Spleen (tissue), 11 donors: ENCODE measurements around the gene RAI14. TPM values are rescaled to one million over a fixed set of nuclear protein-coding genes. Genes with fewer than 3 reads are reported as not detected.

Source experiments
- DNase-seq: peaks from one replicate; pipeline ENCODE4 v3.0.0-alpha.2; 2020
- H3K27ac ChIP-seq, 8 donors: fragments of 200-600 bp; sonication (generic) in 7 of 8; 1 replicate in 4 of 8; 2 replicates in 4 of 8; pipeline versions ENCODE4 v1.5.0 to v1.8.0; 2016 to 2021; ENCODE audit warnings: inconsistent platforms in 4 of 8, mild to moderate bottlenecking in 4 of 8, moderate library complexity in 1 of 8
- H3K27me3 ChIP-seq, 7 donors: fragments of 200-600 bp; sonication (generic) in 6 of 7; replicated peaks in 1 of 7; 1 replicate in 4 of 7; 2 replicates in 3 of 7; pipeline versions ENCODE4 v1.5.0 to v1.8.0; 2016 to 2021; ENCODE audit warnings: inconsistent platforms in 3 of 7, mild to moderate bottlenecking in 1 of 7
- H3K36me3 ChIP-seq, 6 donors: fragments of 200-600 bp; sonication (generic) in 5 of 6; 1 replicate in 4 of 6; 2 replicates in 2 of 6; pipeline versions ENCODE4 v1.5.0 to v1.8.0; 2016 to 2021; ENCODE audit warnings: inconsistent platforms in 2 of 6
- H3K4me1 ChIP-seq, 6 donors: fragments of 200-600 bp; sonication (generic) in 5 of 6; 1 replicate in 3 of 6; 2 replicates in 3 of 6; pipeline versions ENCODE4 v1.5.0 to v1.8.0; 2016 to 2021; ENCODE audit warnings: inconsistent platforms in 3 of 6
- H3K4me3 ChIP-seq, 8 donors: fragments of 200-600 bp; sonication (generic) in 7 of 8; 1 replicate in 4 of 8; 2 replicates in 4 of 8; pipeline versions ENCODE4 v1.5.0 to v1.8.0; 2016 to 2021; ENCODE audit warnings: inconsistent platforms in 4 of 8, mild to moderate bottlenecking in 4 of 8, moderate library complexity in 2 of 8
- H3K9me3 ChIP-seq, 8 donors: fragments of 200-600 bp; sonication (generic) in 7 of 8; 1 replicate in 4 of 8; 2 replicates in 4 of 8; pipeline versions ENCODE4 v1.5.0 to v1.8.0; 2016 to 2021; ENCODE audit warnings: inconsistent platforms in 4 of 8
- CTCF ChIP-seq, 11 experiments: fragments of 200-600 bp in 7 of 11; fragments of 450-650 bp in 4 of 11; sonication (generic) in 4 of 11; IDR thresholded peaks in 8 of 11; conservative IDR thresholded peaks in 3 of 11; 1 replicate in 7 of 11; 2 replicates in 4 of 11; pipeline versions ENCODE4 v1.4.0 to v1.8.0; 2016 to 2021; ENCODE audit warnings: antibody characterized with exemption in 11 of 11, inconsistent platforms in 4 of 11, mild to moderate bottlenecking in 1 of 11
- POLR2A ChIP-seq, 3 donors: fragments of 450-650 bp; IDR thresholded peaks; one replicate each; pipeline ENCODE4 v1.5.1; 2017; ENCODE audit warnings: antibody characterized with exemption in 3 of 3, mild to moderate bottlenecking in 1 of 3
- POLR2AphosphoS5 ChIP-seq, 3 donors: sonication (generic); formaldehyde crosslinking; IDR thresholded peaks; one replicate each; pipeline ENCODE4 v1.5.1; 2017; ENCODE audit warnings: antibody characterized with exemption in 3 of 3
- WGBS, 5 donors: extraction: QIAGEN DNeasy Blood & Tissue Kit in 3 of 5; methylation state at CpG; one replicate each; pipeline versions ENCODE4 v1.1.5 to v1.1.7; 2013 to 2018; 5-methylcytosine and 5-hydroxymethylcytosine counted together
- intact Hi-C: fragments of 100-400 bp; cut with DNase I; formaldehyde crosslinking; loops from one replicate; pipeline ENCODE4 v1.15.0; 2023; ENCODE audit warnings: low total_unique reads
- polyA plus RNA-seq, 3 donors: library from polyadenylated mRNA; stranded (reverse); fragments of 200-250 nt; gene quantifications; one replicate each; pipeline ENCODE4 v1.2.1, GENCODE V29; 2013
- total RNA-seq, 7 donors: library from RNA; depleted of rRNA in 3 of 7; stranded (reverse); fragments of >200 nt in 3 of 7; fragmentation: NEBNext Ultra II Directional in 4 of 7; extraction: Animal tissue kit (Norgen Biotek cat#: 25700) in 4 of 7; gene quantifications; one replicate each; pipeline versions ENCODE4 v1.1.0 to v1.2.1, GENCODE V29; 2016 to 2021
- donor health status: healthy with polysubstance abuse.
- donor health status: DM: no; HTN: no; CAD: no; lungs with moderate emphysema.
- donor health status: DM: no; HTN: no; CAD: no.
- donor health status: Bipolar disorder and iron deficiency.
- donor health status: healthy.
- donor health status: DM: no; HTN: no; CAD: no.
- donor health status: DM: yes; HTN: yes; CAD: no.

Gene RAI14
- total and polyA plus RNA-seq, 10 donors, result 14.2 to 217 (median 116) TPM

DNA sequence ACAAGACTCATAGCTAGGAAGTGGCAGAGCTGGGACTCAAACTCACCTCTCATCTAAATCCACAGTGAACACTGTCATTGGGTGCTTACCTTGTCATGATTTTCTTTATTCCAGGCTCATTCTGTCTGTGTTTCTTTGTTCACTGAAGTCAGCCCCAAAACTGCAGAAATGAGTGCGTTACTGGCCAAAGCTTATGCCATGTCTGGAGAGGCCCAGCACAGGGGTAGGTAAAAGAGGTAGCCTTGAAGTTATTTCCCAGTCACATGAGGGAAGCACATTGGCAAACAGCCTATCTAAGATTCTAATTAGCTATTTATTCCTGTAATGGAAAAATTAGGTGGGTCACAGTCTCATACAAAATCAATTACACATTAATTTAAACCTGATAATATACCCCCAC lies 212.7 kb downstream of the RAI14 start:
- H3K36me3 ChIP-seq, result no peaks in the 10 kb centered on the region
- intact Hi-C loops, result no loop called here
- no peak for DNase-seq
- TF ChIP-seq CTCF (IDR thresholded peaks at IDR 0.05 in 8 of 11, conservative IDR thresholded peaks at IDR 0.05 in 3 of 11) (no peak), POLR2AphosphoS5 (IDR thresholded peaks at IDR 0.05) (no peak), POLR2A (IDR thresholded peaks at IDR 0.05) (no peak)
- peaks cover 0 to 6% (median 1%) of the 10 kb centered on the region in 6 donors for H3K4me1 ChIP-seq
- H3K9me3 ChIP-seq, result no peaks in the 10 kb centered on the region
- no peaks in the 10 kb centered on the region for H3K27me3 ChIP-seq
- H3K27ac ChIP-seq, result no peak overlapping the region
- no peak overlapping the region for H3K4me3 ChIP-seq
- 77 to 96% (median 86%) methylated on average over 1 of the region's 1 CpG for WGBS, 5 donors

DNA sequence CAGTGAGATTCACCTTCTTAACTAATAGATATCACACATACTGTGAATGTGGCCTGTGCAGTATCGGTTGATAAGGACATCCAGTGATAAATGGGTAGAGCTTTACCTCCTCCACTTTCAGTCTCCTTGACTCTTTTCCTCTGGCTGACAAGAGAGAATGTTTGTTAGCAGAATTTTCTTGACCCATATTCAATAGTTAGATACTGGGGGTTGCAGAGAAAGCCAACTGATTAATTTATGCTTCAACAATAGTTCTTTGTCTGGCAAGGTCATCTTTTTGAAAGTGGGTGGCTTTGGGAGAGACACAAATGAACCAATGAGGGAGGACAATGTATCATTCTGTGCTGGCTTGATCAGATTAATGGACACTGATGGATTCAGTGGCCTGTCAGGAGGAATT lies 213.1 kb downstream of the RAI14 start:
- H3K9me3 ChIP-seq, result no peaks in the 10 kb centered on the region
- 64 to 85% (median 68%) methylated on average over 1 of the region's 1 CpG for WGBS, 5 donors
- H3K36me3 ChIP-seq, result no peaks in the 10 kb centered on the region
- peaks cover 0 to 3% (median under 1%) of the 10 kb centered on the region in 6 donors for H3K4me1 ChIP-seq
- no peak overlapping the region for H3K4me3 ChIP-seq
- TF ChIP-seq POLR2A (IDR thresholded peaks at IDR 0.05) (no peak), POLR2AphosphoS5 (IDR thresholded peaks at IDR 0.05) (no peak), CTCF (IDR thresholded peaks at IDR 0.05 in 8 of 11, conservative IDR thresholded peaks at IDR 0.05 in 3 of 11) (no peak)
- DNase-seq, result no peak
- no peaks in the 10 kb centered on the region for H3K27me3 ChIP-seq
- no peak overlapping the region for H3K27ac ChIP-seq
- intact Hi-C loops, result no loop called here

DNA sequence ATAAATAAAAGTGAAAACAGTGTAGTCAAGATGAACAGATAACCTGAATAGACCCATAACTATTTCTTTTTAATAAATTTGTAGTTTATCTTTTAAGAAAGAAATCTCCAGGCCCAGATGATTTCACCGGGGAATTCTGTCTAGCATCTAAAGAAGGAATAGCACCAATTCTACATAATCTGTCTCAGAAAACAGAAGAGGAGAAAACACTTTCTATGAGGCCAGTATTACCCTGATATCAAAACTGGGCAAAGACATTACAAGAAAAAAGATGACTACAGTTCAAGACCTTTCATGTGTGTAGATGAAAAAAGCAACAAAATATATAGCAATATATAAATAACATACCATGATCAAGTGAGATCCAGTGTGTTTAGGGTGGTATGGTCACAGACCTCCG lies 214.3 kb downstream of the RAI14 start:
- H3K36me3 ChIP-seq, result no peaks in the 10 kb centered on the region
- intact Hi-C loops, result no loop called here
- TF ChIP-seq POLR2AphosphoS5 (IDR thresholded peaks at IDR 0.05), result no peak
- no peak for TF ChIP-seq POLR2A (IDR thresholded peaks at IDR 0.05)
- TF ChIP-seq CTCF (IDR thresholded peaks at IDR 0.05 in 8 of 11, conservative IDR thresholded peaks at IDR 0.05 in 3 of 11), result no peak
- H3K9me3 ChIP-seq, result peaks cover 0 to 3% (median 1%) of the 10 kb centered on the region in 8 donors
- DNase-seq, result no peak
- H3K27ac ChIP-seq, result no peak overlapping the region
- no peaks in the 10 kb centered on the region for H3K27me3 ChIP-seq
- H3K4me3 ChIP-seq, result no peak overlapping the region
- 90 to 95% (median 92%) methylated on average over 2 of the region's 2 CpGs for WGBS, 5 donors
- H3K4me1 ChIP-seq, result peaks cover 0 to 3% (median 0%) of the 10 kb centered on the region in 6 donors

- Histone ChIP-seq H3K9me3 (peaks cover 0 to 28% (median 20%) of the 10 kb centered on the region in 8 donors), H3K4me3 (no peak overlapping the region), H3K27me3 (no peaks in the 10 kb centered on the region), H3K36me3 (no peaks in the 10 kb centered on the region), H3K4me1 (no peaks in the 10 kb centered on the region), H3K27ac (no peak overlapping the region)
- DNase-seq, result no peak
- TF ChIP-seq POLR2AphosphoS5 (IDR thresholded peaks at IDR 0.05), result no peak
- no peak for TF ChIP-seq CTCF (IDR thresholded peaks at IDR 0.05 in 8 of 11, conservative IDR thresholded peaks at IDR 0.05 in 3 of 11)
- TF ChIP-seq POLR2A (IDR thresholded peaks at IDR 0.05), result no peak
- intact Hi-C loops, result no loop called here
These were observed 220.1 kb downstream of the RAI14 start for GRCh38 chr5:34876275-34876674.
